Body of pancreas (tissue), 4 donors: ENCODE results near the gene POLR1C. TPM values are rescaled to one million over a fixed set of nuclear protein-coding genes. Genes with fewer than 3 reads are reported as not detected.

Source experiments
- ATAC-seq: fragments of 150-250 bp; one replicate; pipeline ENCODE4 v1.9.1; 2016
- DNase-seq, 4 donors: peaks; one replicate each; pipeline ENCODE4 v3.0.0-alpha.2; 2019
- H3K27ac ChIP-seq, 4 donors: fragments of 200-600 bp; sonication (generic); 1 replicate in 3 of 4; 2 replicates in 1 of 4; pipeline versions ENCODE4 v1.5.1 to v1.6.1; 2016 to 2019; ENCODE audit warnings: mild to moderate bottlenecking in 1 of 4, mixed read lengths in 1 of 4, moderate library complexity in 1 of 4
- H3K27me3 ChIP-seq, 2 donors: fragments of 200-600 bp; sonication (generic); one replicate each; pipeline ENCODE4 v1.6.0; 2016; ENCODE audit warnings: mild to moderate bottlenecking in 1 of 2
- H3K36me3 ChIP-seq, 2 donors: fragments of 200-600 bp; sonication (generic); replicated peaks in 1 of 2; 2 replicates each; pipeline ENCODE4 v1.5.1; 2016; ENCODE audit warnings: low read depth in 2 of 2; ENCODE audit not compliant: insufficient read depth in 1 of 2
- H3K4me1 ChIP-seq: fragments of 200-600 bp; sonication (generic); one replicate; pipeline ENCODE4 v1.6.0; 2016
- H3K4me3 ChIP-seq, 2 donors: fragments of 200-600 bp; sonication (generic); 1 replicate in 1 of 2; 2 replicates in 1 of 2; pipeline ENCODE4 v1.5.1; 2016 to 2019
- H3K9me3 ChIP-seq, 3 donors: fragments of 200-600 bp; sonication (generic); 1 replicate in 2 of 3; 2 replicates in 1 of 3; pipeline ENCODE4 v1.5.1; 2016
- POLR2A ChIP-seq, 3 donors: fragments of 450-650 bp; IDR thresholded peaks; one replicate each; pipeline ENCODE4 v1.6.1; 2016; ENCODE audit warnings: antibody characterized with exemption in 3 of 3, mild to moderate bottlenecking in 2 of 3
- WGBS, 2 donors: methylation state at CpG; one replicate each; pipeline ENCODE4 v1.1.5; 2017; 5-methylcytosine and 5-hydroxymethylcytosine counted together
- intact Hi-C: fragments of 100-400 bp; cut with DNase I; formaldehyde crosslinking; loops from one replicate; pipeline ENCODE4 v1.15.1; 2023
- small RNA-seq: library from RNA; depleted of rRNA; stranded (forward); fragments of <200 nt; gene quantifications from one replicate; pipeline ENCODE3, GENCODE V24; 2016
- total RNA-seq, 2 donors: library from RNA; depleted of rRNA; stranded (reverse); fragments of >200 nt; gene quantifications; one replicate each; pipeline ENCODE4 v1.1.0, GENCODE V29; 2016
- TF ChIP-seq, protein P1 (sequence below), 7 experiments: fragments of 450-650 bp in 4 of 7; fragments of 200-600 bp in 3 of 7; sonication (generic) in 3 of 7; IDR thresholded peaks; one replicate each; pipeline ENCODE4 v1.5.1; 2016 to 2019; ENCODE audit warnings: antibody characterized with exemption in 7 of 7

POLR1C gene
- total RNA-seq, 2 donors from 2014 or later = 19.1 to 20.2 TPM

DNA sequence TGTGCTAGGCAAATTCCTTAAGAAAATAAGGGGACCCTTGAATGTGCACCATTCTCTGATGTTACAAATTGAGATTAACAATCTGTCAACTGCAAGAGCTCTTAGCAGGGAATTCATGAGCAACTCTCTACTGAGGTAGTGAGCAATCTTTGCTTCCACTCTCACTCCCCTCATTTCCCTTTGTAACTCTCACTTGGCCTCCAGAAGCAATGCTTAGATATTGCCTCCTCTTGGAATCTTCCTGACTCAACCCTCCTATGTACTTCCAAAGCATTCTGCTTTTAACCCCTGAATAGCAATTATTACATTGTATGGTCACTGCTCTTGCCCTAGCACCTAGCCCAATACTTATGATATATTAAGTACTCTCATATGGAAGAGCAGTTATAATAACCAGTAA, 42.4 kb downstream of the POLR1C start:
- no peaks in the 10 kb centered on the region for H3K9me3 ChIP-seq
- TF ChIP-seq, protein P1, sequence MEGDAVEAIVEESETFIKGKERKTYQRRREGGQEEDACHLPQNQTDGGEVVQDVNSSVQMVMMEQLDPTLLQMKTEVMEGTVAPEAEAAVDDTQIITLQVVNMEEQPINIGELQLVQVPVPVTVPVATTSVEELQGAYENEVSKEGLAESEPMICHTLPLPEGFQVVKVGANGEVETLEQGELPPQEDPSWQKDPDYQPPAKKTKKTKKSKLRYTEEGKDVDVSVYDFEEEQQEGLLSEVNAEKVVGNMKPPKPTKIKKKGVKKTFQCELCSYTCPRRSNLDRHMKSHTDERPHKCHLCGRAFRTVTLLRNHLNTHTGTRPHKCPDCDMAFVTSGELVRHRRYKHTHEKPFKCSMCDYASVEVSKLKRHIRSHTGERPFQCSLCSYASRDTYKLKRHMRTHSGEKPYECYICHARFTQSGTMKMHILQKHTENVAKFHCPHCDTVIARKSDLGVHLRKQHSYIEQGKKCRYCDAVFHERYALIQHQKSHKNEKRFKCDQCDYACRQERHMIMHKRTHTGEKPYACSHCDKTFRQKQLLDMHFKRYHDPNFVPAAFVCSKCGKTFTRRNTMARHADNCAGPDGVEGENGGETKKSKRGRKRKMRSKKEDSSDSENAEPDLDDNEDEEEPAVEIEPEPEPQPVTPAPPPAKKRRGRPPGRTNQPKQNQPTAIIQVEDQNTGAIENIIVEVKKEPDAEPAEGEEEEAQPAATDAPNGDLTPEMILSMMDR (IDR thresholded peaks at IDR 0.05) = no peak
- TF ChIP-seq POLR2A (IDR thresholded peaks at IDR 0.05) = no peak
- intact Hi-C loops = no loop called here
- H3K4me1 ChIP-seq = no peaks in the 10 kb centered on the region
- no peak overlapping the region for H3K27ac ChIP-seq
- ATAC-seq (no peak), DNase-seq (no peak)
- H3K4me3 ChIP-seq = no peak overlapping the region
- H3K36me3 ChIP-seq = peaks cover 7 to 39% of the 10 kb centered on the region in 2 donors
- no peaks in the 10 kb centered on the region for H3K27me3 ChIP-seq

GRCh38 chr6:43570876-43571441, 54.1 kb downstream of the POLR1C start:
- ATAC-seq = no peak
- peaks cover 0 to 25% of the 10 kb centered on the region in 2 donors for H3K36me3 ChIP-seq
- H3K4me3 ChIP-seq = no peak overlapping the region
- TF ChIP-seq POLR2A (IDR thresholded peaks at IDR 0.05) = no peak
- TF ChIP-seq, protein P1 (IDR thresholded peaks at IDR 0.05) = no peak
- intact Hi-C loops = no loop called here
- H3K9me3 ChIP-seq = no peaks in the 10 kb centered on the region
- H3K27me3 ChIP-seq = no peaks in the 10 kb centered on the region
- no peak for DNase-seq
- no peak overlapping the region for H3K27ac ChIP-seq
- peaks cover 10% of the 10 kb centered on the region for H3K4me1 ChIP-seq
- WGBS, 2 donors = 74 to 87% methylated on average over 5 of the region's 5 CpGs

Small RNA genes within 50 kb of the gene (small RNA-seq; reads per million reads assigned to genes)
- gene RF00426 (not detected), gene RNU6-1113P (not detected)

Other genes with a start within 250 kb of the POLR1C start
- gene SLC22A7, start 218.8 kb upstream of the POLR1C start, total RNA-seq = not detected
- gene CRIP3, start 208.3 kb upstream of the POLR1C start, total RNA-seq = not detected
- gene ZNF318, start 147.4 kb upstream of the POLR1C start, total RNA-seq = 10 to 100 TPM; 14.0 to 14.5 TPM
- 10 to 100 TPM; 17.1 to 44.5 TPM for gene ABCC10, start 89.5 kb upstream of the POLR1C start, total RNA-seq
- gene DLK2, start 61.5 kb upstream of the POLR1C start, total RNA-seq = not detected
- gene TJAP1, start 39.5 kb upstream of the POLR1C start, total RNA-seq = 10 to 100 TPM; 16.9 to 47.5 TPM
- gene LRRC73, start 6.7 kb upstream of the POLR1C start, total RNA-seq = not detected
- gene YIPF3, start 163 bp upstream of the POLR1C start, total RNA-seq = 100 to 1,000 TPM in 1 of 2 donors, 10 to 100 TPM in 1; 79.4 to 122 TPM
- 10 to 100 TPM; 16.8 to 20.5 TPM for gene XPO5, start 58.9 kb downstream of the POLR1C start, total RNA-seq
- gene POLH, start 59.1 kb downstream of the POLR1C start, total RNA-seq = 1 to 10 TPM; 4.3 to 8.8 TPM
- gene GTPBP2, start 112.2 kb downstream of the POLR1C start, total RNA-seq = 10 to 100 TPM; 32.9 to 55.0 TPM
- 10 to 100 TPM; 14.8 to 17.4 TPM for gene MAD2L1BP, start 118.8 kb downstream of the POLR1C start, total RNA-seq
- gene RSPH9, start 127.9 kb downstream of the POLR1C start, total RNA-seq = not detected
- gene MRPS18A, start 170.7 kb downstream of the POLR1C start, total RNA-seq = 10 to 100 TPM; 16.9 to 36.3 TPM